ENCODE data around the gene XPO1.
"Not testable (repeated sequence)": the region's sequence is repeated elsewhere in the genome, so short reads cannot be mapped to it uniquely, and the experiment has no call there.

XPO1 gene

DNA sequence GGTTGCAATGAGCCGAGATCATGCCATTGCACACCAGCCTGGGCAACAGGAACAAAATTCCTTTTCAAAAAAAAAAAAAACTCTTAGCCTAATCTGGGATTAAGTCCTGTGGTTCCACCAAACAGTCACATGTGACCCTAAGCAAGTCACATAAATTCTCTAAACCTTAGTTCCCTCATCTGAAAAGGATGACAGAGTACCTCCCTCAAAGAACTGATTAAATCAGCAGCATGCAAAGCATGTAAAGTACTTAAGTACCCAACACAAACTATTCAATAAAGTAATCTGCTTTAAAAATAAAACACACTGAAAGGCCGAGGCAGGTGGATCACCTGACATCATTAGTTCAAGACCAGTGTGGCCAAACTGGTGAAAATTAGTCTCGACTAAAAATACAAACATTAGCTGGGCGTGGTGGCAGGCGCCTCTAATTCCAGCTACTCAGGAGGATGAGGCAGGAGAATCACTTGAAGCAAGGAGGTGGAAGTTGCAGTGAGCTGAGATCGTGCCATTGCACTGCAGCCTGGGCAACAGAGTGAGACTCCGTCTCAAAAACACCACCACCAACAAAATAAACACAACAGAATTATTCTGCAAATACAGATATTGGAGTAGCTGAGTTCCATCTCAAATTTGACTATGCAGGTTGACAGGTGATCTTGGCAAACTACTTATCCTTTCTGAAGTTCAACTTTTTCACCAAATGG lies 74.2 kb downstream of the XPO1 start:
- DNase-seq, result no peak

GRCh38 chr2:61461404-61461803 lies 76.8 kb downstream of the XPO1 start:
- no peak for DNase-seq

- no peak for DNase-seq
Observed at GRCh38 chr2:61460163-61460562, 78.0 kb downstream of the XPO1 start.

DNA sequence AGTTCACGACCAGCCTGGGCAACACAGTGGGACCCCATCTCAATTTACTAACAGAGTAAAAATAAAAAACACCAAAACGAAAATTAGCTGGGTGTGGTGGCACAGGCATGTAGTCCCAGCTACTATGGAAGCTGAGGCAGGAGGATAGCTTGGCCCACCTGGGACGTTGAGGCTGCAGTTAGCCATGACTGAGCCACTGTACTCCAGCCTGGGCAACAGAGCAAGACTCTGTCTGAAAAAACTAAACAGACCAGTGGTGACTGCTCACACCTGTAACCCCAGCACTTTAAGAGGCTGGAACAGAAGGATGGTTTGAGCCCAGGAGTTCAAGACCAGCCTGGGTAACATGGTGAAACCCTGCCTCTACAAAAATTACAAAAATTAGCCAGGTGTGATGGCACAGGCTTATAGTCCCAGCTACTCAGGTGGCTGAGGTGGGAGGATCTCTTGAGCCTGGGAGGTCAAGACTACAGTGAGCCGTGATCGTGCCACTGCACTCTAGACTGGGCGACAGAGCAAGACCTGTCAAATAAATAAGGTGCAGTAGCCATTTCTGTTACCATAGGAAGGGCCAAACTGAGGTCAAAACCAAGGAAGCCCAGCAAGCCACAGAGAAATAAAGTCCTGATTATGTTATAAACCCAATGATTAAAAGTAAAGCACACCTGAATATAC lies 81.3 kb downstream of the XPO1 start:
- DNase-seq, result no peak

- DNase-seq, result no peak
Observed at GRCh38 chr2:61456070-61456745, 81.9 kb downstream of the XPO1 start.

DNA sequence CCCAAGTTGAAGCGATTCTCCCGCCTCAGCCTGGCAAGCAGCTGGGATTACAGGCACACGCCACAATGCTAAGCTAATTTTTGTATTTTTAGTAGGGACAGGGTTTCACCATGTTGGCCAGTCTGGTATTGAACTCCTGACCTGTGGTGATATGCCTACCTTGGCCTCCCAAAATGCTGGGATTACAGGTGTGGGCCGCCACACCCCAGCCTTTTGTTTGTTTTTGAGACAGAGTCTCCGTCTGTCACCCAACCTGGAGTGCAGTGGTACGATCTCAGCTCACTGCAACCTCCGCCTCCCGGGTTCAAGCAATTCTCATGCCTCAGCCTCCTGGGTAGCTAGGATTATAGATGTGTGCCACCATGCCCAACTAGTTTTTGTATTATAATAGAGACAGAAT lies 83.2 kb downstream of the XPO1 start:
- not testable (repeated sequence) for DNase-seq

- DNase-seq, result no peak
Observed at GRCh38 chr2:61454383-61454782, 83.8 kb downstream of the XPO1 start.

GRCh38 chr2:61452392-61452791 lies 85.8 kb downstream of the XPO1 start:
- no peak for DNase-seq

GRCh38 chr2:61451178-61451577 lies 87.0 kb downstream of the XPO1 start:
- DNase-seq, result no peak

- no peak for DNase-seq
Observed at GRCh38 chr2:61450144-61450543, 88.0 kb downstream of the XPO1 start.

DNA sequence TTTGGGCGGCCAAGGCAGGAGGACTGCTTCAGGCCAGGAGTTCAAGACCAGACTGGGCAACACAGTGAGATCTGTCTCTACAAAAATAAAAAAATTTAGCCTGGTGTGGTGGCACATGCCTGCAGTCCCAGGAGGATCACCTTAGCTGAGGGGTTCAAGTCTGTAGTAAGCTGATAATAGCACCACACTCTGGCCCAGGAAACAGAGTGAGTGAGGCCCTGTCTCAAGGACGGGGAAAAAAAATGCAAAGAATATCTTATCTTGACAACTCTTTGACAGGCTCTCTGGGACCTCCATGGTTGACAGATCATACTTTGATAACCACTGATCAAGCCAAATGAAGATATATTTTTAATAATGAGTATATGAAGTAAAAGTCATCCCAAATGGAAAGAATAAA lies 89.9 kb downstream of the XPO1 start:
- no peak for DNase-seq

- not testable (repeated sequence) for DNase-seq
Observed at GRCh38 chr2:61446971-61447370, 91.2 kb downstream of the XPO1 start.

GRCh38 chr2:61443342-61444041 lies 94.7 kb downstream of the XPO1 start:
- no peak for DNase-seq

DNA sequence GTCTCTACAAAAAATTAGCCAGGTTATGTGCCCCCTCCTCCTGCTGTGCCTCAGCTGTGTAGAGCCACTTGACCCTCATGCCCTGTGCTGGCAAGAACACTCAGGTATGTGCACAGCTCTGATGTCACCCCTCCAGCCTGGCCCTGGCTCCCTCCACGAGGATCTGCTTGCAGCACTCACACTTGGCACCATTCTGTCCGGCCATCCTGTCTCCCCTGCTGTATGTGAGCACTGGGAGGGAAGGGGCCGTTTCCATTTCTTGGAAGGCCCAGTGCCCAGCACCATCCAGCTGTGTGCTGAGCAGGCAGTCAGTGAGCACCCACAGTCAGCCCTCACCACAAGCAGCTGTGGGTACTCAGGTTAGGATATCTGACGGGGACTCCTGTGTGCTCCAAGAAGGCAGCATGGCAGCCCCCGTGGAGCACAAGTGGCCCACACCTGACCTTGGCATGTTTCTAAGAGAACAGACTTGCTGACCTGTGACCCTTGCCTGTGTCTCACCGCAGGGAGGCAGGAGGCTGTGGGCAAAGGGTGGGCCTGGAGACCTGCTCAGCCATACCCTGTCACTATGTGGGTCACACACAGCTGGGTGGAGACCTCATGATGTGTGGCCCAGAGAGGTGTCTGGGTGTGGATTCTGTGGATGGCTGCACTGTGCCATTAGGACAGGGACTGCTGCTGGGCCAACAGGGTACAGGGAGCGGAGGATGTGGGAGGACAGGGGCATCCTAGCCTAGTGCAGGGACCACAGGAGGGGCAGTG lies 98.7 kb downstream of the XPO1 start:
- DNase-seq, result no peak

DNA sequence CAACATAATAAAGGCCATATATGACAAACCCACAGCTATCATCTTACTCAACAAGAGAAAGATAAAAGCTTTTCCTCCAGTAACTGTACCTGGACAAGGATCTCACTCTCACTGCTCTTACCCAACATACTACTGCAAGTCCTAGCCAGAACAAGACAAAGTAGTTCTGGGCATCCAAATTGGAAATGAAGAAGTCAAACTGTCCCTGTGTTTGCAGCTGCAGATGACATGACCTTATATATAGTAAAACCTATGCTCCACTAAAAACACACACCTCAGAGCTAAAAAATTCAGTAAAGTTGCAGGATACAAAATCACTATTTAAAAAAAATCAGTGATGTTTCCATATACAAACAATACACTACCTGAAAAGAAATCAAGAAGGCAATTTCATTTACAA lies 99.5 kb downstream of the XPO1 start:
- DNase-seq, result no peak

DNA sequence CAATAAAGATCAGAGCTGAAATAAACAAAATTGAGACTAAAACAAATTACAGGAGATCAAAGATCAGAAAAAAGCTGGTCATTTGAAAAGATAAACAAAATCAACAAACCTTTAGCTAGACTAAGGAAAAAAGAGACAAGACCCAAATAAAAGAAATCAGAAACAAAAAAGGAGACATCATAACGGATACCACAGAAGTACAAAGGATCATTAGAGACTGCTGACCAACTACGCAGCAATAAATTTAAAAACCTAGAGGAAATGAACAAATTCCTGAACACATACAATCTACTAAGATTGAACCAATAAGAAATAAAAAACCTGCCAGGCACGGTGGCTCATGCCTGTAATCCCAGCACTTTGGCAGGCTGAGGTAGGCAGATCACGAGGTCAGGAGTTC lies 101.0 kb downstream of the XPO1 start:
- no peak for DNase-seq

DNA sequence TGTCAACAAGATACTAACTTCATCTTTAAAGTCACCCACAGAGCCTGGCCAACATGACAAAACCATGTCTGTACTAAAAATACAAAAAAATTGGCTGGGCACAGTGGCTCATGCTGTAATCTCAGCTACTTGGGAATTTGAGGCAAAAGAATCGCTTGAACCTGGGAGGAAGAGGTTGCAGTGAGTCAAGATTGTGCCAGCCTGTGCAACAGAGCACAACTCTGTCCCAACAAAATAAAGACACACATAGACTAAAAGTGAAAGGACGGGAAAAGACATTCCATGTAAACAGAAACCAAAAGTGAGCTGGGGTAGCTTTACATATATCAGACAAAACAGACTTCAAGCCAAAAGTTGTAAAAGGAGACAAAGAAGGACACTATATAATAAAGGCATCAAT lies 102.1 kb downstream of the XPO1 start:
- DNase-seq, result no peak

GRCh38 chr2:61435291-61435690 lies 102.9 kb downstream of the XPO1 start:
- no peak for DNase-seq

DNA sequence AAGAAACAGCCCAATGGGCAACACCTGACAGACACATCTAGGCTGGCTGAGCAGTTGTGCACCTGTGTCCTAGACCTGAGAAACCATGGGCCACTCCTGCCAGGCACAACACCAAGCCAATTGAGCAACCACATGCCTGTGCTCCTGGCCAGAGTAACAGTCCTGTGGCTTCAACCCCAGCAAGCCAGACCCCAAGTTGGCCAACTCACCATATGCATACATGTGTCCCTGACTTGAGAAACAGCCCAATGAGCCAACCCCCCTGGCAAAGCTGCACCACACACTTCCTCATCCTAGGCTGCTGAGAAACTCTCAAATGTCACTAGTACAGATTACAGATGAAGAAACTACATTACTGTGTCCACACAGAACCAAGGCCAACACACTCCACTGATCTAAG lies 103.8 kb downstream of the XPO1 start:
- DNase-seq, result no peak

DNA sequence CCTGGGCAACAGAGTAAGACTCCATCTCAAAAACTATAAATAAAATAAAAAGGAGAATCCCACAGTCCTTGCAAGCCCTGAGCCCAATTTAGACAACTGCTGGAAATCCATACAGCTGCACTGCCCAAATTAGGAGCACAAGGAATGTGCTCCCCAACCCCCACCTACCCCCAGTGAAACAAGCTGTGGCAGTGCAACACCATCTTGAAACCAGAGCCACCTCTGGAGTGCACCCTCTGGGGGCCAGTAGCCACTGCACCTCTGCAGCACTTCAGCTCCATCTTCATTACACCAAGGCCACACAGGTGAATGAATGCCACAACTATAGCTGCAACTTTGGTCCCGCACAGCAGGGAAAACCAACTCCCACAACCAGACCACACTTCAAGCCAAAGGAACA lies 104.5 kb downstream of the XPO1 start:
- no peak for DNase-seq

DNA sequence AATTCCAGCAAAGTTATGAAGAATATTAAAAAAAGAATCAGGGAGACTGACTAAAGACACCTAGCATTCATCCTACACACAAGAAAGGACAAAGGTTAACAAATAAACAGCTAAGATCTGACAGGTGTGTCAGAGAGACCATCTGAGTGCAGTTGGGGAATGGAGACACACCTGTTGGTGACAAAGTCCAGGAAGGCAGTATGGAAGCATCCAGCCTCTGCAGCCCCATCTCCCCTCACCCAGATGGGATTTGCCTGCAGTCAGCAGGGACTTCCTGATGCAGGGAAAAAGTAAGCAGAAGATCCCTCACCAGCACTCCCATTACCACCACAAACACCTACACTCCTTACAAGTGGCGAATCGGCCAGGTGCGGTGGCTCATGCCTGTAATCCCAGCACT lies 105.2 kb downstream of the XPO1 start:
- no peak for DNase-seq

DNA sequence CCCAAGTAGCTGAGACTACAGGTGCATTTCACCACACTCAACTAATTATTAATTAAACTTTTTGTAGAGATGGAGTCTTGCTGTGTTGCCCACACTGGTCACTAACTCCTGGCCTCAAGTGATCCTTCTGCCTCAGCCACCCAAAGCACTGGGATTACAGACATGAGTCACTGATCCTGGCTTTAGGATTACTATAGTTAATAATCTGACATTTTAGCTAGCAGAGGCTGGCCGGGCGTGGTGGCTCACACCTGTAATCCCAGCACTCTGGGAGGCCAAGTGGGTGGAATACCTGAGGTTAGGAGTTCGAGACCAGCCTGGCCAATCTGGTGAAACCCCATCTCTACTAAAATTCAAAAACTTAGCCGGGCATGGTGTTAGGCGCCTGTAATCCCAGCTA lies 106.8 kb downstream of the XPO1 start:
- no peak for DNase-seq
